NCI-H2081 (cell line): ENCODE data around the gene PPDPF.
"Not testable (repeated sequence)": the region's sequence is repeated elsewhere in the genome, so short reads cannot be mapped to it uniquely, and the experiment has no call there.

Experiments used
- DNase-seq, 2 experiments: peaks; one replicate each; lab custom pipeline; 2025; lab: John Stamatoyannopoulos, UW

Gene PPDPF

GRCh38 chr20:63551068-63551467 is 30.5 kb downstream of the PPDPF start:
- no peak for DNase-seq

DNA sequence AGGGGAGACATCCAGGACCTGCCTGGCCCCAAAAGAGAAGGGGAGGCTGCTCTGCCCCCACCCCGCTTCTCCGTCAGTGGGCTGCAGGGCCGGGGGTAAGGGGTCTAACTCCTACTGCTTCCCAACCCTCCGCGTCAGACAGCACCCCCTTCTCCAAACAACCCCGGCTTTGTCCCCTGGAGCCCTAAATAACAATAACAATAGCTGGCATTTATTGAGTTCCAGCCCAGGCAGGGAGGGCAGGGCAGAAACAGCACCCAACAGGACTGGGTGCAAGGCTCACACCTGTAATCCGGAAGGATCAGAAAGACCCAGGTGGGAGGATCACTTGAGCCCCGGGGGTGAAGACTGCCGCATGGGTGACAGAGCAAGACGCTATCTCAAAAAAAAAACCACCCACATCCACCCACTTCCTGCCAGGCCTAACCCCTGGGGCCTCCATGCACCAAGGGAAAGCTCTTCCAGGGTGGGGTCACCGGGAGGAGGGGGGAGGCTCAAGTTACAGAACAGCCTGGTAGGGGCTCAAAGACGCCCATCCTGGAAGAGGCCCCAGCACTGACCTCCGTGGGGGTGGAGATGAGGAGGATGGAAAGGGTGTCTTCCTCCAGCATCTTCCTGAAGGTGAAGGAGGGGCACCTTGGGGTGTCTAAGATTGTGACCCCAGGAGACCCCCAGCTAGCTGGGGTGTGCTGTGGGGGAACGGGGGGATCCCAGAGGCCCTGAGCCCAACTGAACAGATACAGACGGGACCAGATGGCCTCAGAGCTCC is 32.1 kb downstream of the PPDPF start:
- DNase-seq = no peak

GRCh38 chr20:63553251-63553932 is 32.8 kb downstream of the PPDPF start:
- peak; percentile 15 to 33 for DNase-seq

DNA sequence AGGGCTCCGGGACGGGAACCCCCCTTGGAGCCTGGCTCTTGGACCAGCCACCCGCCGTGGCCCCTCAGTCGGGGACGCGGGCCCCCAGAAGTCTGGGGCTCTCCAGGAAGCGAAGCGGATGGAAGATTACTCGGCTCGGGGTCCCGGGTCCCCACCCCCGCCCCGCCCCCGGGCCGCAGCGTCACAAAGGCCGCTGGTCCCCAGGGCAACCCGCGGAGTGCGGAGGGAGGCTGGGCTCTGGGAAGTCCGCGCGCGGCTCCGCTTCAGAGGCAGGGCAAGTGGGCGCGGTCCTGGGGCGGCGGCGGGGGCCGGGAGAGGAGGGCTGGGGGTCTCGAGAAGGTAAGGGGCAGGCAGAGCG is 33.3 kb downstream of the PPDPF start, which contains the start of gene FNDC11:
Gene FNDC11 (plus strand): TSS at position 227 of the 358 bp plus-strand sequence. CDS start 1,505 bp downstream, outside the sequence.
- no peak for DNase-seq

- no peak for DNase-seq
Measured at GRCh38 chr20:63554361-63555278, 34.1 kb downstream of the PPDPF start.

DNA sequence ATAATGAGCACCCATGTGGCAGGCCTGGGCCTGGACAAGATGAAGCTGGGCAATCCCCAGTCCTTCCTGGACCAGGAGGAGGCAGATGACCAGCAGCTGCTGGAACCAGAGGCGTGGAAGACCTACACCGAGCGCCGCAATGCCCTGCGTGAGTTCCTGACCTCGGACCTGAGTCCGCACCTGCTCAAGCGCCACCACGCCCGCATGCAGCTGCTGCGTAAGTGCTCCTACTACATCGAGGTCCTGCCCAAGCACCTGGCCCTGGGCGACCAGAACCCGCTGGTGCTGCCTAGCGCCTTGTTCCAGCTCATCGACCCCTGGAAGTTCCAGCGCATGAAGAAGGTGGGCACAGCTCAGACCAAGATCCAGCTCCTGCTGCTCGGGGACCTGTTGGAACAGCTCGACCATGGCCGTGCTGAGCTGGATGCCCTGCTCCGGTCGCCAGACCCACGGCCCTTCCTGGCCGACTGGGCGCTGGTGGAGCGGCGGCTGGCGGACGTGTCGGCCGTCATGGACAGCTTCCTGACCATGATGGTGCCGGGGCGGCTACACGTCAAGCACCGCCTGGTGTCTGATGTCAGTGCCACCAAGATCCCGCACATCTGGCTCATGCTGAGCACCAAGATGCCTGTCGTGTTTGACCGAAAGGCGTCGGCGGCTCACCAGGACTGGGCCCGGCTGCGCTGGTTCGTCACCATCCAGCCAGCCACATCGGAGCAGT is 35.3 kb downstream of the PPDPF start:
- no peak for DNase-seq

DNA sequence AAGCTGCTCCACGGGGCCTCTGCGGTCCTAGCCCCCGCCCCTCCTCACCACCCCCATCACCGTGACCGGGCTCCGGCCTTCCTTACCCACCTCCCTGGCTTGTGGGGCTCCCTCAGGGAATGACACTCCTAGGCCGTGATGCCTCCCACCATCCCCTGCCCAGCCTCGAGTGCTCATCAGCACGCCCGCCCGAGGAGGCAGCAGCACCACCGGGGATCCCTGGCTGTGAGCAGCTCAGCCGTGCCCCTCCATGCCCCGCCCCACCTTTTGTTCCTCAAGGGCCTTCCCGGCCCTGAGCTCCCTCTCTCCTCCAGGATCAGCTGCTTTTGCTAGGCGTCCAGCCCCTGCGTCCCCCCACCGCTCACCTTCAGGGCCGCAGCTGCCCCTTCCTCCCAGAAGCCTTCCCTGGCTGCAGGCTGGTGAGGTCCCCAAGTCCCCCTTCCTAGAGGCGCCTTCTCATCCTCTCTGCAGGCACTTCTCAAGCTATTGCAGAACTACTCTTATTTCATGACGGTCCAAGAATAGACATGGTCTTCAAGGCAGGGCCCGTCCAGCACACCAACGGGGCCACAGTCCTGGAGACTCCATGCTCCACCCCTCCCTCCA is 36.4 kb downstream of the PPDPF start:
- no peak for DNase-seq

- DNase-seq = no peak
Measured at GRCh38 chr20:63557481-63557891, 36.9 kb downstream of the PPDPF start.

- DNase-seq = no peak
Measured at GRCh38 chr20:63558804-63559484, 38.4 kb downstream of the PPDPF start.

DNA sequence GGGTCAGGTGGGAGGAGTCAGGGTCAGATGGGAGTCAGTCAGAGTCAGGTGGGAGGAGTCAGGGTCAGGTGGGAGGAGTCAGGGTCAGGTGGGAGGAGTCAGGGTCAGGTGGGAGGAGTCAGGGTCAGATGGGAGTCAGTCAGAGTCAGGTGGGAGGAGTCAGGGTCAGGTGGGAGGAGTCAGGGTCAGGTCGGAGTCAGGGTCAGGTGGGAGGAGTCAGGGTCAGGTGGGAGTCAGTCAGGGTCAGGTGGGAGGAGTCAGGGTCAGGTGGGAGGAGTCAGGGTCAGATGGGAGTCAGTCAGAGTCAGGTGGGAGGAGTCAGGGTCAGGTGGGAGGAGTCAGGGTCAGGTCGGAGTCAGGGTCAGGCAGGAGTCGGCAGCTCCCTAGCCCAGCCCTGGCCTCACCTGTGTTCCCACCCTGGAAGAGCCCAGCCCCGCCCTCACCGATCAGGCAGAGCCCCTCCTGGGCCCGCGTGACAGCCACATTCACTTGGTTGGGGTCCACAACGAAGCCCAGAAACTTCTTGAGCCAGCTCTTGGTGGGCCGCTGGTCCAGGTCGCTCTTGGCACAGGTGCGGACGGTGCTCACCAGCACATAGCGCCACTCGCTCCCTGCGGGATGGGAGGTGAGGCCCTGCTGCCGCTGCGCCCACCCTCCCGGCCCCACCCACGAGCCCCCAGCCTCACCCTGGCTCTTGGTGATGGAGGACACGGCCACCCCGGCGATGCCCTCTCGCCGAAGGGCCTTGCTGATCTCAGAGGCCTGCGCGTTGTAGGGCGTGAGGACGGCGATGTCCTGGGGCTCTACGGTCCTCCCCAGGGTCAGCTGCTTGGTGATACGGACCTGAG is 39.1 kb downstream of the PPDPF start:
- not testable (repeated sequence) for DNase-seq

DNA sequence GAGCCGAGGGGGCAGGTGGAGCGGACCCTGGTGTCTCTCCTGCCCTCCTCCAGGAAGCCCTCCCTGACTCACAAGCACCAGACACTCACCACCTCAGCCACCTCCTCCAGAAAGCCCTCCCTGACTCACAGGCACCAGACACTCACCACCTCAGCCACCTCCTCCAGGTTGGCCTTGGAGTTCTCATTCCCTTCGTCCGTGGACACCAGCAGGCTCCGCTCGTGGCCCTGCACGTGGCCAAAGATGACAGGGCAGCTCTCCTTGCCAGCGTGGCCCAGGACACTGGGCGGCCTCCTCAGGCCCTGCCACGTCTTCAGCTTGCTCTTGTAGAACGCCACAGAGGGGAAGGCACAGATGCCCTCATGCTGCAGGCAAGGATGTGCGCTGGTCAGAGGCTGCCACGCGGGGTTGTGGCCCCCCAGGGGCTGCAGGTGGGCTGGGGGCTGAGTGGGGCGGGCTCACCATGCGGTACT is 39.8 kb downstream of the PPDPF start:
- no peak for DNase-seq

DNA sequence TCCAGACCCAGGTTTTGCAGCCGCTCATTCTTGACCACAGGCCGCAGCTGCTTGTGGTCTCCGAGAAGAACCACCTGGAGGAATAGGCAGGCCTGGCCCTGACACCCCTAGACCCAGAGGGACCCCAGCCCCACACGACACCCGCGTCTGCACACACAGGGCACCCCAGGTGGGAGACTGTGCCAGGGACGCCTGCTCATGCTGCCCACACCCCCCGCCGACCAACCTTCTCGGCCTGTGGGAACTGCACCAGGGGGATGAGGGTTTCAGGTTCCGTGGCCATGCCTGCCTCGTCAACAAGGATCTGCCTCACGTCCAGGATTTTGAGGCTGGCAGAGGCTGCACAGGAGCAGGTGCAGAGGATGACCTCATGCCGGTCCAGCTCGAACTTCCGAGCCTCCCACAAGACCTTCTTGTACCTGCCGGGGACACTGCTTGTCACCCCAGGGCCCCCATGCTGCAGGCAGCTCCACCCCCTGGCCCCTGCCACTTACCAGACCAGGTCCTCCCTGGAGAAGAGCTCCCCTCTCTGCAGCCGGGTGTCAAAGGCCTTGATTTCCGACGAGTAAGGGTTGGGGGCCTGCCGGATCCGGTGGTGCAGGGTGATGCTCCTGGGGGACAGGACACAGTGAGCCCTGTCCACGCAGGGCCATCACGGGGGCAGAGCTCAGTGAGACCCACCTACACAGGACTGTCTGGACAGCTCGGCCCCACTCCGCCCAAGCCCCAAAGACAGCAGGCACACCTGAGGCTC is 40.5 kb downstream of the PPDPF start:
- DNase-seq = no peak

GRCh38 chr20:63561624-63562396 is 41.2 kb downstream of the PPDPF start:
- DNase-seq = no peak

DNA sequence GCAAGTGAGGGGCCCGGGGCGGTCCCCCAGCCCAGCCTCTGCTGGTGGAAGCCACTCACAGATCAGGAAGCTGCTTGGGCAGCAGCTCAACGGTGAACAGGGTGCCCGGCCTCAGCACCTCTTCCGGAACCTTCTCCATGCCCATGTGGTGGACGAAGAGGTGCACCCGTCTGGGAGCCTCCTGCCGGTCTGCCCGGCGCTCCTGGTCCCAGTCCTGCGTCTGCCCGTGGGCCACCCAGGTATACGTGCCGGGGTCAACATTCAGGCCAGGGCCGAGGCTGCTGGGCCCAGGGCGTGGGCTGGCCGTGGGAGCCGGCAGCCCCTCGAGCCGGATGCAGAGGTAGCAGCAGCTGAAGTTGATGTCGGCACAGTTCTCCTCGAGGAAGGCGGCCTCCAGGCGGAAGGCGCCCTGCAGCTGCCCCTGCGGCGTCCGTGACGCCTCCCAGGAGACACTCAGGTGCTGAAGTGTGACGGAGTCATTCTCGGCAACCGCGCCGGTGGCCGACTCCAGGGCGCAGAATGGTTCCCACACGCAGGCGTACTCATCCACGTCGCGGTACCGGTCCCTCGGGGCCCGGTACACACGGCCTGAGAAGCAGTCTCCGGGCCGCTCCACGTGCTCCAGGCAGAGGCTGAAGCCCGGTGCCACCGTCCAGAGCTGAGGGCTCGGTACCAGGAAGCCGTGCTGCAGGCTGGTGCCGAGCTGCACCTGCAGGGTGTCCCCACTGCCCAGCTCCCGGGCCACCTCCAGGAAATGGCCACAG is 42.1 kb downstream of the PPDPF start:
- no peak for DNase-seq

- no peak for DNase-seq
Measured at GRCh38 chr20:63563225-63563935, 42.8 kb downstream of the PPDPF start.

GRCh38 chr20:63564036-63564810 is 43.7 kb downstream of the PPDPF start:
- DNase-seq = no peak
